ENCODE data around the gene CIITA.

- TF ChIP-seq GABPA (tag; conservative IDR thresholded peaks at IDR 0.05; ENCODE audit: low read depth) (no peak), CTCF (IDR thresholded peaks at IDR 0.05 in 2 of 3, conservative IDR thresholded peaks at IDR 0.05 in 1 of 3; ENCODE audit: insufficient read depth in 2 of 3, low read depth in 1 of 3, low read length in 3 of 3) (no peak), GATA2 (CRISPR knock-in tag; IDR thresholded peaks at IDR 0.05) (no peak), ZNF133 (CRISPR knock-in tag; IDR thresholded peaks at IDR 0.05) (no peak), PRPF4 (IDR thresholded peaks at IDR 0.05; ENCODE audit: insufficient read depth, low read depth, low read length, poor library complexity, severe bottlenecking) (no peak), GTF3C2 (IDR thresholded peaks at IDR 0.05; ENCODE audit: borderline replicate concordance, extremely low read depth, insufficient read length) (no peak), RFX1 (IDR thresholded peaks at IDR 0.05) (no peak), IRF2 (CRISPR knock-in tag; IDR thresholded peaks at IDR 0.05) (no peak), FOXM1 (IDR thresholded peaks at IDR 0.05; ENCODE audit: low read depth) (no peak), FOXM1 (CRISPR knock-in tag; IDR thresholded peaks at IDR 0.05; ENCODE audit: low read depth) (no peak), POLR2A (conservative IDR thresholded peaks at IDR 0.05) (no peak), HDGF (IDR thresholded peaks at IDR 0.05) (no peak), BACH1 (tag; IDR thresholded peaks at IDR 0.05) (no peak), ZNF274 (IDR thresholded peaks at IDR 0.05; ENCODE audit: borderline replicate concordance, low read depth, low read length) (no peak), ZNF311 (CRISPR knock-in tag; IDR thresholded peaks at IDR 0.05) (no peak)
These were observed 24.1 kb upstream of the CIITA start for GRCh38 chr16:10852948-10853347.
